HG02870 (cell line): ENCODE data around the gene MEF2B.
"Not testable (repeated sequence)": the region's sequence is repeated elsewhere in the genome, so short reads cannot be mapped to it uniquely, and the experiment has no call there.

Experiments used
- ATAC-seq: cut with Tn5 transposase; IDR thresholded peaks from one replicate; pipeline ENCODE4 v1.9.1; 2021; ENCODE audit warnings: mild to moderate bottlenecking, moderate library complexity; ENCODE audit not compliant: unreplicated experiment

The MEF2B gene

DNA sequence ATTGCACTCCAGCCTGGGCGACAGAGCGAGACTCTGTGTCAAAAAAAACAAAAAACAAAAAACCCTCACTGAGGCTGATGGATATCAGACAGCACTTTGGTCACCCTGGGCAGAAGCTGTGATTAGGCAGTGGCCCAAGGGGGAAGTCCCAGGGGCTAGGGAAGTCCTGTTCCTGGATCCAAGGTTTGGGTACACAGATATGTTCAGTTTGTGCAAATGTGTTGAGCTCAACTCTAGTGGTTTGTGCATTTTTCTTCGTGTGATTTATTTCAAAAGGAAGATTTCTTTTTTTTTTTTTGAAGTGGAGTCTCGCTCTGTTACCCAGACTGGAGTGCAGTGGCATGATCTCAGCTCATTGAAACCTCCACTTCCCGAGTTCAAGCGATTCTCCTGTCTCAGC, 12.3 kb downstream of the MEF2B start:
- ATAC-seq, result no peak

DNA sequence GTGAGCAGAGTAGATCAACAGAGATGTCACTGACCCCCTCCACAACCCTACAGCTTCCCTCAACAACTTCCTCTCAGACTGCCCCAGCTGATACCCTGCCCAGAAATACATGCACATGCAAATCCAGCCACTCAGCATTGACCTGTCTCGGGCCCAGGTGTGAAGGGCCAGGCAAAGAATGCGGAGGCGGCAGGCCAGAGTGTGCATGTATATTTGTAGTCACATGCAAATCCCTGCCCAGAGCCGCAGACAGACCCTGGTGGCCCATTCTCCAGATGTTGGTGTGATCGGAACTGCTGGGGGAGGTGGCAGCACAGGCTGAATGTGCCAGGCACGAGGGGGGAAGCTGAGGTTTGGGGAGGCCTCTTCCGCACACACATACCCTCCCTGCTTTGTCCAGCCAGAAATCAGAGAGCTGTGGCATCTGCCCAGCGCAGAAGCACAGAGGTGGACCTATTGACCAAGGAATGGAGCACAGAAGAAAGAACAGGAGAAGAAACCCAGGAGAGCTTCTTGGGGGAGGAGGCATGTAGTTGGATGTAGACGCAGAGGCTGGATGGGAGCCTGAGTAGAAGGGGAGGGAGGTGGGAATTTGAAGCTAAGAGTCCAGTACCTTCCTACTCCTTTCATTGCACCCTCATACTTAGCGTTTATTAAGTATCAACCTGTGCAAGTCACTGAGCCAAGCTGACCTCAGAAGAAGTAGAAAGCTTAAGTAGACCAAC, 14.4 kb downstream of the MEF2B start:
- peak; percentile 66 for ATAC-seq

DNA sequence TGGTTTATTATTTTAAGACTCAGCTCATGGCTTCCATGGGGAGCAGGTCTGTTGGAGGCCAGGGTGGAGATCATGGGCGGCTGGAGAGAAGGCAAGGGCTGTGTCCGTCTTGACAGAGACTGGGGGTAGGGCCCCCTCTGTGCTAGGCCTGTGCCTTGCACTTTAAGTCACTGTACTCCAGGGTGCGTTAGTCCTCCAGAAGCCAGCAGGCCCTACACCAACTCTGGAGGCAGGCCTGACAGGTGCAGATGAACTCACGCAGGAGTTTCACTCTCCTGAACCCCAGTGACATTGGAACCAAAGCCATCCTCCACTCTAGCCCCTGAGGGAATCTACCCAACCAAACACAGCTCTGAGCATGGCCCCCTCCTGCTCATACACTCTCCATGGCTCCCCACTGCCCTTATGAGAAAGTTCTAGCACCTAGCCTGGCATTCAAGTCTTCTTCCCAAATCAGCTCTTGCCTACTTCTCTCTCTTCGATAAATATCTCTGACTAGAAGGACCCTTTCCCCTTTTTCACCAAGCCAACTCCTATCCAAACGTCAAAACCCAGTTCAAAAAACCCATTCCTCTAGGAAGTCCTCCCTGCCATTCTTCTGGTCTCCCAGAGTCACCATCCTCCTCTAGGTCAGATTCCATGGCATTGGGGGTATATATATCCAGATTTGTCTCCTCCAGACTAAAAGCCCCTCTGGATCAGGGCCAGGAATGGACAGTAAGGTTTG, 15.1 kb downstream of the MEF2B start:
- ATAC-seq, result no peak

DNA sequence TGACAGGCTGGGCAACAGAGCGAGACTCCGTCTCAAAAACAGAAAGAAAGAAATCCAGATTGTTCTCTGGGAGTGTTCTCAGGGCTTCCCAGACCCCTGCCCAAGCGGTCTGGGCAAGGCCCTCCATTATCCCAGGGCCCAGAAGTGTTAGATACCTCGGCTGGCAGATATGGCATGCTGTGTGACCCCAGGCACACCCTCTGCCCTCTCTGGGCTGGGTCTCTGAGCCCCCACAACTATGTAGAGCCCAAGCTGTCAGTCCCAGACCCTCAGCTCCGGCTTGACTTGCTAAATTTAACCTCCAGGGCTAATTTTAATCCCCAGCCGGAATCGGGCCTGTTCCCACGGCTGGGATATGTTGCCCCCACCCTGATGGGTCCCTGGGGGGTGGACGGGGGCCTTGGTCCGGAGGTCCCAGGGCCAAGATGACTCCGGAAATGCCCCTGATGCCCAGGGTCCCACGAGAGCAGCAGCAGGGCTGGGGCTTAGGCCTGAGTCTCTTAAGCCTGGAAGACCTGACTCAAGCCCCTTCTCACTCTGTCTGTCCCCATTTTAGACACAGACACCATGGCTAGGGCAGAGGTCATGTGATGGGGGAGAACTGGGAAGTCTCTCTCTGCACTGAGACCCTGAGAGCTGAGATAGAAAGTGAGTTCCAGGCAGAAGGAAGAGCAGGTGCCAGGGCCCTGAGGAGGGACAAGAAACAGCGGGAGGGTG, 17.2 kb downstream of the MEF2B start:
- no peak for ATAC-seq

DNA sequence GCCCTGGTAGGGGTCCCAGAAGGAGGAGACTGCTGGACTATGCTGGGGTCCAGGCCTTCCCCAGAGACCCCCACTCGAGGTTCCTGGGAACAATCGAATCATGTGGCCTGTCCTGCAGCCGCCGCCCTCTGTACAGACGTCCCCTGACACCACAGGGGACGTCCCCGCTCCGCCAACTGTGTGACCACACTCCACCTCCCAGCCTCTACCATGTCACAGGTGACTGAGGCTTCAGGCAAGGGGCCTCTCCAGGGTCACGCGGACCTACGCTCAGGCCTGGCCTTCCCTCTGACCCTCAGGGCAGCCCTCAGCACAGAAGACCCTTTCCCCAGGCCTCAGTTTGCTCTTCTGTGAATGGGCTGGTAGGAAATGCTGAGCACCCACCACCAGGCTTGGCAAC, 18.6 kb downstream of the MEF2B start:
- peak; percentile 62 for ATAC-seq

DNA sequence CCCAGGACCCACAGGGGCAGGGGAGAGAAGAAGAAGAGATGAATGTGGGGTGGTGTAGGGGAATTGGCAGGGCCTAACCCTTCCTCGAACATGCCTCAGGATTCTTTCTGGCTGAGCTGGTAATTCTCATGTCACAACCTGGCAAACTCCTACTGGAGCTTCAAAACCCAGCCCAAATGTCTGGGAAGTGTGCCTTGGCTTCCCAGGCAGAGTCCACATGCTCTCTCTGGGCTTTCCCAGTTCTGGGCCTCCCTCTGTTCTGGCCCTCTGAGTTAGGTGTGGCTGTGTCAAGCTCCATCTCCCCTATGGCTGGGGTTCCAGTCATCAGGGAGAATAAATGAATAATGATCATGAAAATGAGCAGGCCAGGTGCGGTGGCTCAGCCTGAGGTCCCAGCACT, 20.6 kb downstream of the MEF2B start:
- no peak for ATAC-seq

DNA sequence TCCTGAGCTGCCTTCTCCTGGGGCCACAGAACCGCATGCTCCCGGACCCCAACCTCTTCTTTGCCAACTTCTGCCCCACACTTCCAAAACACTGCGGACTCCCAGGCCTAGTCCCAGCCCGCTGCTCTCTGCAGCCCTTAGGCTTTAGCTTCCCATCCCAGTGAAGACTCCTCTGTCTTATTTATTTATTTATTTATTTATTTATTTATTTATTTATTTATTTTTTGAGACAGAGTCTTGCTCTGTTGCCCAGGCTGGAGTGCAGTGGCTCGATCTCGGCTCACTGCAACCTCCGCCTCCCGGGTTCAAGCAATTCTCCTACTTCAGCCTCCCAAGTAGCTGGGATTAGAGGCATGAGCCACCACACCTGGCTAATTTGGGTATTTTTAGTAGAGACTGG, 21.6 kb downstream of the MEF2B start:
- not testable (repeated sequence) for ATAC-seq

DNA sequence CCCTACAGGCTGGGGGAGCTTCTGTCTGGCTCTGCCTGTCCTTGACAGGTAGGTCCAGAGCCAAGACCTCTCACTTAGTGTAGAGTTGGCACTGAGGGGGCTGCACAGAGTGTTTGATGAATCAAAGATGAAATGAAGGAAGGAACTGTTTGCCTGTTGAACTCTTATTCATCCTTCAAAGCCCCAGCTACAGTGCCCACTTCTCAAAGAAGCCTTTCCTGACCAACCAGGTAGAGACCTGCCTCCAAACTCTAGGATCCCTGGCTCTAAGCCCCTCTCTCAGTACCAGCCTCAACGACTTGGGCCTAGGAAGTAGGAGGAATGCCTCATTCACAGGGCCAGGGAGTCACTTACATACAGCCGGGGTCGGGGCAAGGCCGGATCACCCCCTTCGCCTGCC, 22.7 kb downstream of the MEF2B start:
- ATAC-seq, result no peak

DNA sequence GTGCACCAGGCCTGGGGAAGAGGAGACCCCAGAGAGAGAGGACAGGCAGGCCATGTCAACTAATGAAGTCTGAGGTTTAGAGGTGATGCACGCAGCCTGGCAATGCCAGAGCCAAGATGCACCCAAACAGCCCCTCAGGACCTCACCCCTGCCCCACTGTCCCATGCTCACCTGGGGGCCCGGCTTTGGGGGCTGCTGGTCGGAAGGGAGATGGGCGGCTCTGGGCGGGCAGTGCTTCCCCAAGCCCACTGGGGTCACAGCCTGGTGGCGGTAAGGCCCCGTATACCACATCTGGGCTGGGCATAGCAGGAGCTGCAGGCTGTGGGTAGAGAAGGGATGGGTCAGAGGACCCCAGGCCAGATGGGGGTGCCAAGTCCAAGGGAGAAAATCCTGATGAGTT, 23.2 kb downstream of the MEF2B start:
- no peak for ATAC-seq

DNA sequence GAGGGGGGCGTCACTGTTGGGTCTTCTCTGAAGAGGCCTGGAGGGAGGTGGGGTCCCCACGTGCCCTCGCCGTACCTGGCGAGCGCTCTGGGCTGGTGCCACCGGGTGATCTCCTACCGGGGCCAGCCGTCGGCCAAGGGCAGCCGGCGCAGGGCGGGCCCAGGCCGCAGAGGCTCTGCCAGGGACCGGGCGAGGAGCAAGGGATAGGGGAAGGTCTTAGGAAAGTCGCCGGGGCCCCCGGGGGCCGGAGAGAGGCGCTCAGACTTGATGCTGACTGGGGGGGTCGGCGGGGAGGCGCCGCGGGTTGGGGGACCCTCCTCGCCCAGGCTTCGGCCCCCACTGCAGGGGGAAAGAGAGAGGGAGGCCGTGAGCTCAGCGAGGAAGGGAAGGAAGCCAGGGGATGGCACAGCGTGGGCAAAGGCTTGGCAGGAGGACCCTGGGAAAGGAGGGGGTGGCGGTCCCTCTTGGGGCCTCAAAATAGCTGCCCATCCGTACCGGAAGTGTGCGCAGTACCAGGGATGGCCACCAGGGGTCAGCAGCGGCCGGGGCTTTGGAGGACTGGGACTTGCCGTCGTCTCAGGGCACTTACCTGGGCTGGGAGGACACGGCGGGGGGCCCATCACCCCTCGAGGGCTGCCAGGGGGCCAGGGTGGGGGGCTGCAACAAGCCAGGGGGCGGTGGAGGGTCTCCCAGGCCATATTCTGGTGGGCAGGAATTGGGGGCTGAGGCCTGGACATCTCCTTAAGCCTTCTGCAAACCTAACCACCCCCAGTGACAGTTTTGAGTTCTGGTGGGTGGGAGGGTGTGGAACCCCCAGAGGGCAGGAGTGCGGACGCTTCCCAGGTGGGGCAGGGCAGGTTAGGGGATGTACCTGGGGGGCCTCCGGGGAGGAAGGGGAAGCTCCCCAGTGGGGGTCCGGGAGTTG, 24.1 kb downstream of the MEF2B start:
- no peak for ATAC-seq

DNA sequence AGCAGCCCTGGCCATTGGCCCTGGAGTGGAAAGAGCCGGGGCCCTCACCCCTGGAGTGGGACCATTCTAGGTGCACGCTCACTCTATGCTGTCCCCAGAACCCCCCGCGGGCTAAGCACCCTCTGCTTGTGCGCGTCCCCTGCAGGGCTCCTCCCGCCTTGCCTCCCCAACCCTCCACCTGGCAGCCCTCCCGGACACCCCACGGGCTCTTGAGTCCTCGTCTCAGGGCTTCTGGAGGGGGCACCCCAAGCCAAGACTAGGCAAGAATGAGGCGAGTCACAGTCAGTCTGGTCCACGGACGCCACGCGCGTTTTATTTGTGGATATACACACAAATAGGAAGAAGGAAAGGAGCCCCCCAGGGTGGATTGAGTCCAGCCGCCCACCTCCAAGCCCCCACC, 24.8 kb downstream of the MEF2B start:
- ATAC-seq, result no peak

DNA sequence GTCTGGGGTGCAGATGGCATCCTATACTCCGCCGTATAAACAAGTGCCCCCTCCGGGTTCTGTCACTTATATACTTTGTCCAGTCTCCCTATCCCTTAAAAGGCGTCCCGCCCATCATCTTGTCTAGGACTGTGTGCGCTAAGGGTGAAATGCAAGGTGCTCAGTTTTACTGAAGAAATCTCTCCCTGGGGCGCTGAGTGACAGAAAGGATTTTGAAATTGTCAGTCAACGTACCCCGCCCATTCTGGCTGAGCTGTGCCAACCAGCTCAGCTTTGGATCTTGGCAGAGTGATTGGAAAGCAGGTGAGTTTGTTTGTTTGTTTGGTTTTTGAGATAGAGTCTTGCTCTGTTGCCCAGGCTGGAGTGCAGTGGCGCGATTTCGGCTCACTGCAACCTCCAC, 27.7 kb downstream of the MEF2B start:
- ATAC-seq, result no peak

DNA sequence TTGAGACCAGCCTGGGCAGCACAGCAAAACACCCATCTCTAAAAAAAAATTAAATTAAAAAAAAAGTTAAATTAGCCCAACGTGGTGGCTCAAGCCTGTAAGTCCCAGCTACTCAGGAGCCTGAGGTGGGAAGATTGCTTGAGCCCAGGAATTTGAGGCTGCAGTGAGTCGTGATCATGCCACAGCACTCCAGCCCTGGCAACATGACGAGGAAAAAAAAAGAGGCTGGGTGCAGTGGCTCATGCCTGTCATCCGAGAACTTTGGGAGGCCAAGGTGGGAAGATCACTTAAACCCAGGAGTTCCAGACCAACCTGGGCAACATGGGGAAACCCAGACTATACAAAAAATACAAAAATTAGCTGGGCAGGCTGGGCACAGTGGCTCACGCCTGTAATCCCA, 29.6 kb downstream of the MEF2B start:
- ATAC-seq, result no peak

DNA sequence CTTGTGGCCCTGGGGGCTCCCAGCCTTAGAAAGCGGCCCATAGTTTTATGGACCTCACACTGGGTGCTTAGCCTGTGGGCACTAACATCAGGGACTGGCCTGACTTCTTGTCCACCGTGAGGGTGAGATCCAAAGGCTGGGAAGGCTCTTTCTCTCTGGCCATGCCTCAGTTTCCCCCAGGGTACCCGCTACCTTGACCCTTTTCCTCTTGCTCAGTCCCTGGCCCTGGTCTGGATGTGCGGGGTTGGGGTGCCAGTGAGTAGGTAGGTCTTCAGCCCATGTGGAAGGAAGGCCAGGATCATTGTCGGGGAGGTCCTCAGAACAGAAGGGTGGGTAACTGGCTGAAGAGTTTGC, 30.2 kb downstream of the MEF2B start:
- ATAC-seq, result no peak

DNA sequence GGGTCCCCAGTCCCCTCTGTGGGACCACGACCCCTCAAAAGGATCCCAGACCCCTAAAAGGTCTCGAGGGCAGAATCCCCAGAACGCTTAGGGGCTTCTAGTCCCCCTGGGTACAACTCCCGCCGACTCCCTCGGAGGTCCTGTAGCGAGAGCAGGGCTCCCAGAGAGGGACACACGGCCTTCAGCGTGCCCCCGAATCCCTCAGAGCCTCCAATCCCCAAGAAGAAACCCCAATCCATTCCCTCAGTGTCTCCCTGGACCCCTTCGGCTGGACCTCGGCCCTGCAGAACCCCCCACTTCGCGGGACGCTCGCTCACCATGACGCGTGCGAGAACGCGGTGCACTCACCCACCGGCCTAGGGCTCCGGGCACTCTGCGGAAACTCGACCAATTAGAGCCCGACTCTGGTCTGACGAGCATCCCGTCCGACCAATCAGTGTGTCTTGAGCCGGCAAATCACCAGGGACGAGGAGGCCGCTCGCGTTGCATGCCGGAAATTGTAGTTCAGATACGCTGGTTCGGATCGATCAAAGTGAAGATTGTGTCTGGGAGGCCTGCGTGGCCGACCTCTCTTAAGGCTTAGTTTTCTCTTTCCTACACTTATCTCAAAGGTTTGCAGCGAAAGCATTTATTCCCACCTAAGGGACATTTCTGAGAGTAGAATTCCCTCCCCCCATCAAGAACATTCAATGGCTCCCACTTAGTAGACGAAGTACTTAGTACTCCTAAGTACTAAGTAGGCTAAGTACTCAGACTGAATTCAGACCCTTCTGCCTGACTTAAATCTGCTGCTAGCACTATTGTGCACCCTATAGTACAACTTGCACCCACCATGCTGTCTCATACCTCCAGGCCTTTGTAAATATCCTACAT, 31.7 kb downstream of the MEF2B start, which contains the start of gene TMEM161A:
TSS of gene TMEM161A (minus strand) at position 370 of the 873 bp plus-strand sequence. CDS start at position 320, 50 bp downstream.
- peak; percentile 99 for ATAC-seq

DNA sequence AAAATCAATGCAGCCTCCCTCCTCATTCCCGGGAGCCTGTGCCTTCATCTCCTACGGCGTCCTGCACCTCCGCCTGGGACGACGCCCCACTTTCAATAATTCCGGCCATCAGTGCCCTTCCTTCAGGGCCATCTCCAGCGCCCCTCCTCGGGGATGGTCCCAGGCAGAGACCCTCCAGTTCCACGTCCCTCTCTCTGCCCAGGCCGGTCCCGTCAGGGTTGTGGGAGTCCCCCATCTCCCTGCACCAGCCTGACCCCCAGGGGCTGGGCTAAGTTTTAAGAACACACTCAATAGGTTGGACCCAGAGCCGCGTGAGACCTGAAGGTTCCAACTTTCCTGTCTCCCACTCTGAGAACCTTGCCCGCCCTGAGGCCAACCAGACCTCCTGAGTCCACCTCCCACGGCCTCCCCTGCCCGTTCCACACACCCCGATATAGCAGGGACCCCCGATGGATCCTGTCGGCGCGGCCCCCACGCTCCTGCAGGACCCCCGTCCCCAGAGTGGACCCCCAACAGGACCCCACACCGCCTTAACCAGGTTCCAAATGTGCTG, 32.4 kb downstream of the MEF2B start:
- ATAC-seq, result no peak

DNA sequence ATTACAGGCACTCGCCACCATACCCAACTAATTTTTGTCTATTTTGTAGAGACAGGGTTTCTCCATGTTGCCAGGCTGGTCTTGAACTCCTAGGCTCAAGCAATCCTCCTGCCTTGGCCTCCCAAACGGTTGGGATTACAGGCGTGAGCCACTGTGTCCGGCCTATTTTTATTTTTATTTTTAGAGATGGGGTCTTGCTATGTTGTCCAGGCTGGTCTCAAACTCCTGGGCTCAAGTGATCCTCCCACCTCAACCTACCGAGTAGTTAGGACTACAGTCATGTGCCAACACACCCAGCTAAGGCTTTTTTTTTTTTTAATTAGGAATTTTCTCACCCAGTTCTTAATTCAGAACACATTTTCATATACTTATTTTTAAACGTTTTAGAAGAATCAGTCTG, 34.4 kb downstream of the MEF2B start:
- not testable (repeated sequence) for ATAC-seq

DNA sequence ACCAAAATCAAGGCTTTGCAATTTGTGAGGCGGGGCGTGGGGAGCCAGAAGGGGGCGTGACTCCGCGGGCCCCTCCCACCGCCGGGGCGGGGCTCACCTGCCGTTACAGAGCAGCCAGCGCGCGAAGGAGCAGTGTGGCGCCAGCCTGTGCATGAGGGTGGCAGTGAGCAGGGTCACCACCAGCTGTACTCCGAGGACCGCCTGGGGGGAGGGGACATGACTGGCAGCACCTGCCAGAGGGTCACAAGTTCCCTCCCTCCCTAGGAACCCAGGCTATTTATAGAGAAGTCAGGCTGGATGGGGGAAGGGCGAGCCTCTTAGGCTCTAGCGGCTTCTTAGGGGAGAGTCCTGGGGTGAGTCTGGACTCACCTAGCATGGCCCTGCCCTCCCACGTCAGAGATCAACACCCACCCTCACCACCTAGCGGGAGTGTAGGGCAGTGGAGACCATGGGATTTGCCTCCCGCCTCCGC, 35.3 kb downstream of the MEF2B start:
- no peak for ATAC-seq

DNA sequence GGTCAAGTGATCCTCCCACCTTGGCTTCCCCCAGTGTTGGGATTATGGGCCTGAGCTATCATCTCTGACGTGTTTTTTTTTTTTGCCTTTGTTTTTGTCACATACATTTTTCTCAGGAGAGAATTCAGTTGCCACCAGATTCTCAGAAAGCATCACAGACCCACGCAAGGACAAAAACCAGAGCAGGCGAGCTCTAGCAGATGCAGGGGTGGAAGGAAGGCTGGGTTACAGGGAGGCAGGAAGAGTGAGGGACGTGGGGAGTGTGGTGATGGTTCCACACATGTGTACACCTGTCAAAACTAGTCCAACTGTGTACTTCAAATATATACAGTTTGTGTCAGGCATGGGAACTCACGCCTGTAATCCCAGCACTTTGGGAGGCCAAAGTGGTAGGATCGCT, 36.1 kb downstream of the MEF2B start:
- no peak for ATAC-seq
